ENCODE results near the gene PARG. TPM values are rescaled to one million over a fixed set of nuclear protein-coding genes. Genes with fewer than 3 reads are reported as not detected.
A peak's percentile ranks its signal among the peaks of the same experiment; 100 is the strongest.
"Not testable (repeated sequence)": the region's sequence is repeated elsewhere in the genome, so short reads cannot be mapped to it uniquely, and the experiment has no call there.

PARG gene
- total RNA-seq, 2 experiments from 2014 or later: 26.7 to 30.0 TPM

DNA sequence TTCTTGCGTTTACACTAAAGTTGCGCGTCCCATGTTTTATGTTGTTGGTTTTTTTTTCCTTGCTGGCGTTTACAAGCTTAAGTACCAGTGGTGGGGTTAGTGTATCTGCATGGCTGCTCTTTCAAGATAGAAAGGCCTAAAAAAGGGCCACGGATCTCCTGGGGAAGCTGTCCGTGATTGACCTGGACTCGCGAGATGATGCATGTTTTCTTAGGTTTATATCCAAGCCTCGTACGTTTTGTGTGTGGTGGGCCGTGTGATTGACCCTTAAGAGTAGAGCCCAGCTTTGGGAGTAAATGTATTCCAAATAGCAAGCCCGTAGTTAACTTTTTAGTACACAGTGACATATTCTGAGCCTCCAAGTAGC is 495 bp upstream of the PARG start:
- CTCF ChIA-PET; H3K27me3 Mint-ChIP-seq; intact Hi-C loops (cut with micrococcal nuclease): not testable (repeated sequence)

GRCh38 chr10:49931959-49932728 is 9.7 kb downstream of the PARG start:
- H3K27me3 Mint-ChIP-seq; CTCF ChIA-PET; POLR2A ChIA-PET; ATAC-seq; H3K4me3 Mint-ChIP-seq; H3K4me1 Mint-ChIP-seq (ENCODE audit: low read depth); DNase-seq; intact Hi-C loops (cut with micrococcal nuclease); H3K9me3 Mint-ChIP-seq; H3K36me3 Mint-ChIP-seq (ENCODE audit: low read depth); H3K27ac Mint-ChIP-seq: not testable (repeated sequence)

More for the DNA sequence above, 495 bp upstream of the PARG start:
- Mint-ChIP-seq H3K4me3 (peak overlapping the region; percentile 99), H3K36me3 (ENCODE audit: low read depth) (peaks cover 12% of the 10 kb centered on the region), H3K4me1 (ENCODE audit: low read depth) (peaks cover 35% of the 10 kb centered on the region), H3K27ac (peak overlapping the region; percentile 95)
- DNase-seq, POLR2A ChIA-PET, H3K9me3 Mint-ChIP-seq: not testable (repeated sequence)
- ATAC-seq: peak; percentile 24

DNA sequence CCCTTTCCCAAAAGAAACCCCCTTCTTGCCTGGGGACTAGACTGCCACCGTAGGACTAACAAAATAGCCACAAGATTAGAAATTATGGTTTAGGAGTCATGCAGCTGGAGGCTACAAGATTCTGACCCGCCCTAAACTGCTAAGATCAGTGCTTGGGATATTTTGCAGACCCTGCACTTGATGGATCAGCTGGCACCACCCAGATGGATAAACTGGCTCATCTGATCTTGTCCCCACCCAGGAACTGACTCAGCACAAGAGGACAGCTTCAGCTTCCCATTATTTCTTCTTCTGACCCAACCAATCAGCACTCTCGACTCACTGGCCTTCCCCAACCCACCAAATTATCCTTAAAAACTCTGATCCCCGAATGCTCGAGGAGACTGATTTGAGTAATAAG is 10.6 kb downstream of the PARG start:
- H3K27ac Mint-ChIP-seq; DNase-seq; POLR2A ChIA-PET; intact Hi-C loops (cut with micrococcal nuclease); H3K4me3 Mint-ChIP-seq; ATAC-seq; H3K27me3 Mint-ChIP-seq; CTCF ChIA-PET; H3K4me1 Mint-ChIP-seq (ENCODE audit: low read depth); H3K36me3 Mint-ChIP-seq (ENCODE audit: low read depth); H3K9me3 Mint-ChIP-seq: not testable (repeated sequence)

- intact Hi-C loops (cut with micrococcal nuclease); H3K9me3 Mint-ChIP-seq; POLR2A ChIA-PET; H3K4me3 Mint-ChIP-seq; CTCF ChIA-PET; ATAC-seq; H3K27ac Mint-ChIP-seq; H3K36me3 Mint-ChIP-seq (ENCODE audit: low read depth); H3K4me1 Mint-ChIP-seq (ENCODE audit: low read depth); H3K27me3 Mint-ChIP-seq; DNase-seq: not testable (repeated sequence)
These were observed 18.3 kb downstream of the PARG start for GRCh38 chr10:49923572-49923971.

DNA sequence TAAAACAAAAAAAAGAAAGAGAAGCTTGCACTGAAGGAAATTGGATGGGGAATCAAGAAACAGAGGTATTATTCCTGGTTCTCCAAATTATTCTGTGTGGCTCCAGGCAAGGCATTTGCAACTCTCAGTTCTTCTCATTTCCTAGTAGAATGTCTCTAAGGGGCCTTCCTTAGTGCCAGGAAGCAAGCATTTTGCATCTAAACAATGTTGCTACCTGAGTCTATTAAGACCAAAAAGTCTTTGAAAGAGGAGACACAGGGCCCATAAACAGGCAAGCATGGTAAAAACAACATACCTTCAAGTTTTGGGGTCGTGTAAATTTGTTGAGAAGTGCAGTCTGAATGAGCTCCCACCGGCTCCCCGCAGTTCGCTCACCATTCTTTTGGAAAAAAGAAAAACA is 19.8 kb downstream of the PARG start:
- DNase-seq; H3K4me1 Mint-ChIP-seq (ENCODE audit: low read depth); H3K36me3 Mint-ChIP-seq (ENCODE audit: low read depth); H3K27ac Mint-ChIP-seq; H3K4me3 Mint-ChIP-seq; ATAC-seq; intact Hi-C loops (cut with micrococcal nuclease); H3K9me3 Mint-ChIP-seq; H3K27me3 Mint-ChIP-seq; CTCF ChIA-PET; POLR2A ChIA-PET: not testable (repeated sequence)

GRCh38 chr10:49917927-49918326 is 23.9 kb downstream of the PARG start:
- ATAC-seq; DNase-seq; CTCF ChIA-PET; H3K4me1 Mint-ChIP-seq (ENCODE audit: low read depth); H3K27ac Mint-ChIP-seq; POLR2A ChIA-PET; H3K27me3 Mint-ChIP-seq; H3K4me3 Mint-ChIP-seq; H3K36me3 Mint-ChIP-seq (ENCODE audit: low read depth); H3K9me3 Mint-ChIP-seq; intact Hi-C loops (cut with micrococcal nuclease): not testable (repeated sequence)

DNA sequence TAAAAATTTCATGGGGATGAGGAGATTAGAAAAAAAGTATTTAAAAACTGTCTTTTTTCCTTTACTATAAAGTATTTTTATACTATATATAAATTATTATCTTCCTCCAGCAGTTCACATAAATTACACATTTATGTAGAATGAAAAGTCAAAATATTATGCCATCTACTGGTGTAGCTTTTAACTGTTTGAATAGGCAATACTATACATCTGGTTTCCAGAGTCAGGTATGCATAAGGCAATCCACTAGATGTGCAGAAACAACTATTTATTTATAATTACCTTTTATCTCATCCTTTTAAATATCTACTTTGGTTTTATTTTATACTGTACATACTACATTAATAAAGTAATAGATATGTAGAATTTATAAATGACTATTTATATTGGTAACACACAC is 25.4 kb downstream of the PARG start:
- H3K27ac Mint-ChIP-seq; H3K4me1 Mint-ChIP-seq (ENCODE audit: low read depth); H3K4me3 Mint-ChIP-seq; POLR2A ChIA-PET; DNase-seq; H3K36me3 Mint-ChIP-seq (ENCODE audit: low read depth); intact Hi-C loops (cut with micrococcal nuclease); H3K9me3 Mint-ChIP-seq; ATAC-seq; H3K27me3 Mint-ChIP-seq; CTCF ChIA-PET: not testable (repeated sequence)
- TF ChIP-seq CTCF (IDR thresholded peaks at IDR 0.05): peak; percentile 15

GRCh38 chr10:49910295-49910694 is 31.5 kb downstream of the PARG start:
- intact Hi-C loops (cut with micrococcal nuclease); DNase-seq; H3K36me3 Mint-ChIP-seq (ENCODE audit: low read depth); ATAC-seq; CTCF ChIA-PET; H3K27me3 Mint-ChIP-seq; H3K9me3 Mint-ChIP-seq; POLR2A ChIA-PET; H3K4me1 Mint-ChIP-seq (ENCODE audit: low read depth); H3K27ac Mint-ChIP-seq; H3K4me3 Mint-ChIP-seq: not testable (repeated sequence)

- H3K4me1 Mint-ChIP-seq (ENCODE audit: low read depth); POLR2A ChIA-PET; ATAC-seq: not testable (repeated sequence)
These were observed 33.3 kb downstream of the PARG start for GRCh38 chr10:49908290-49909080.

GRCh38 chr10:49903829-49904228 is 38.0 kb downstream of the PARG start:
- CTCF ChIA-PET; DNase-seq; intact Hi-C loops (cut with micrococcal nuclease): not testable (repeated sequence)

More at GRCh38 chr10:49908290-49909080, 33.3 kb downstream of the PARG start:
- H3K27me3 Mint-ChIP-seq; H3K4me3 Mint-ChIP-seq; CTCF ChIA-PET; DNase-seq; H3K36me3 Mint-ChIP-seq (ENCODE audit: low read depth); H3K27ac Mint-ChIP-seq; H3K9me3 Mint-ChIP-seq; intact Hi-C loops (cut with micrococcal nuclease): not testable (repeated sequence)

DNA sequence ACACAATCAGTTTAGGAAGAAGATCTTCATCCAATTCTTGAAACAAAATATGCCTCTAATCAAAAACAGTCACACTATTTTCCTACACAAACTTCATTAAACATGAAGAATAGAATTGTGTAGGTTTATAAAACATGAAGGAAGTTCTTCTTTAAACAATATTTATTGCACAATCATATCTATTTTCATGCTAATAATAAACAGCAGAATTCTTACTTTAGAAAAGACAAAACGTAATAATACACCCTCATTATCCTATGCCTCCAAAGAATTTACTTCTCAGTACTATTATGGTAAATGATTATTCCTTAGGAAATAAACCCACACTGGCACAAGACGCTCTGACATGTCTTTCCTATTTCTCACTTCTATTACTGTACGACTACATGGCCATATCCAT is 41.4 kb downstream of the PARG start:
- intact Hi-C loops (cut with micrococcal nuclease); H3K27ac Mint-ChIP-seq; H3K4me1 Mint-ChIP-seq (ENCODE audit: low read depth); H3K27me3 Mint-ChIP-seq; DNase-seq; POLR2A ChIA-PET; CTCF ChIA-PET; H3K4me3 Mint-ChIP-seq; H3K9me3 Mint-ChIP-seq; ATAC-seq: not testable (repeated sequence)
- peaks cover 14% of the 10 kb centered on the region for H3K36me3 Mint-ChIP-seq (ENCODE audit: low read depth)

More at GRCh38 chr10:49903829-49904228, 38.0 kb downstream of the PARG start:
- H3K27me3 Mint-ChIP-seq; POLR2A ChIA-PET; ATAC-seq; H3K27ac Mint-ChIP-seq; H3K9me3 Mint-ChIP-seq; H3K4me1 Mint-ChIP-seq (ENCODE audit: low read depth); H3K4me3 Mint-ChIP-seq: not testable (repeated sequence)
- peaks cover 11% of the 10 kb centered on the region for H3K36me3 Mint-ChIP-seq (ENCODE audit: low read depth)
